ENCODE data around the gene PDIA5.

PDIA5 gene

DNA sequence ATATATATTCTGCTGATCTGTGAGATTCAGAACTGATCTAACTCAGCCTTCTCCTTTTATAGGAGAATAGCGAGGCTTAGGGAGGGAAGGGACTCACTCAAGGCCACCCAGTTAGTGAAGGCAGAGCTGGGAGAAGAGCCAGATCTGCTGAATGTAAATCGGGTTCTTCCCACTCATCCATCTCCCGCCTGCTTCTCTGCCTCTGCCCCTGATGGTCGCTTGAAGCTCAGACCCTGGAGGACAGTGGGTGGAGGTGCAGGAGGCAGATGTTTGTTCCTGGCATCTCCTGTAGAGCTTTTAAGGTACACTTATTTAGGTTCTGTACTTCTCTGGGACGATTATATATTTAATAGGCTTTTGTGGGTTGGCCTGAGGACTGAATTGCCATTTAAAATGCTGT lies 4.3 kb downstream of the PDIA5 start:
- no peaks in the 10 kb centered on the region for H3K27me3 ChIP-seq (ENCODE audit: insufficient read depth, poor library complexity, severe bottlenecking)
- H3K27ac ChIP-seq (replicated peaks) = no peak overlapping the region; the same call in 1 of the 2 replicates
- peak in 1 of 2 experiments; percentile 35 for DNase-seq (ENCODE audit: low read depth in 1 of 2, low spot score in 1 of 2)
- TF ChIP-seq, protein P1, sequence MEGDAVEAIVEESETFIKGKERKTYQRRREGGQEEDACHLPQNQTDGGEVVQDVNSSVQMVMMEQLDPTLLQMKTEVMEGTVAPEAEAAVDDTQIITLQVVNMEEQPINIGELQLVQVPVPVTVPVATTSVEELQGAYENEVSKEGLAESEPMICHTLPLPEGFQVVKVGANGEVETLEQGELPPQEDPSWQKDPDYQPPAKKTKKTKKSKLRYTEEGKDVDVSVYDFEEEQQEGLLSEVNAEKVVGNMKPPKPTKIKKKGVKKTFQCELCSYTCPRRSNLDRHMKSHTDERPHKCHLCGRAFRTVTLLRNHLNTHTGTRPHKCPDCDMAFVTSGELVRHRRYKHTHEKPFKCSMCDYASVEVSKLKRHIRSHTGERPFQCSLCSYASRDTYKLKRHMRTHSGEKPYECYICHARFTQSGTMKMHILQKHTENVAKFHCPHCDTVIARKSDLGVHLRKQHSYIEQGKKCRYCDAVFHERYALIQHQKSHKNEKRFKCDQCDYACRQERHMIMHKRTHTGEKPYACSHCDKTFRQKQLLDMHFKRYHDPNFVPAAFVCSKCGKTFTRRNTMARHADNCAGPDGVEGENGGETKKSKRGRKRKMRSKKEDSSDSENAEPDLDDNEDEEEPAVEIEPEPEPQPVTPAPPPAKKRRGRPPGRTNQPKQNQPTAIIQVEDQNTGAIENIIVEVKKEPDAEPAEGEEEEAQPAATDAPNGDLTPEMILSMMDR (IDR thresholded peaks at IDR 0.05; ENCODE audit: insufficient read depth, low read length) = no peak
- no peak for TF ChIP-seq GABPA (IDR thresholded peaks at IDR 0.05; ENCODE audit: low read depth)
- no peak for TF ChIP-seq POLR2AphosphoS5 (IDR thresholded peaks at IDR 0.05; ENCODE audit: low read depth)
- TF ChIP-seq, protein P2, sequence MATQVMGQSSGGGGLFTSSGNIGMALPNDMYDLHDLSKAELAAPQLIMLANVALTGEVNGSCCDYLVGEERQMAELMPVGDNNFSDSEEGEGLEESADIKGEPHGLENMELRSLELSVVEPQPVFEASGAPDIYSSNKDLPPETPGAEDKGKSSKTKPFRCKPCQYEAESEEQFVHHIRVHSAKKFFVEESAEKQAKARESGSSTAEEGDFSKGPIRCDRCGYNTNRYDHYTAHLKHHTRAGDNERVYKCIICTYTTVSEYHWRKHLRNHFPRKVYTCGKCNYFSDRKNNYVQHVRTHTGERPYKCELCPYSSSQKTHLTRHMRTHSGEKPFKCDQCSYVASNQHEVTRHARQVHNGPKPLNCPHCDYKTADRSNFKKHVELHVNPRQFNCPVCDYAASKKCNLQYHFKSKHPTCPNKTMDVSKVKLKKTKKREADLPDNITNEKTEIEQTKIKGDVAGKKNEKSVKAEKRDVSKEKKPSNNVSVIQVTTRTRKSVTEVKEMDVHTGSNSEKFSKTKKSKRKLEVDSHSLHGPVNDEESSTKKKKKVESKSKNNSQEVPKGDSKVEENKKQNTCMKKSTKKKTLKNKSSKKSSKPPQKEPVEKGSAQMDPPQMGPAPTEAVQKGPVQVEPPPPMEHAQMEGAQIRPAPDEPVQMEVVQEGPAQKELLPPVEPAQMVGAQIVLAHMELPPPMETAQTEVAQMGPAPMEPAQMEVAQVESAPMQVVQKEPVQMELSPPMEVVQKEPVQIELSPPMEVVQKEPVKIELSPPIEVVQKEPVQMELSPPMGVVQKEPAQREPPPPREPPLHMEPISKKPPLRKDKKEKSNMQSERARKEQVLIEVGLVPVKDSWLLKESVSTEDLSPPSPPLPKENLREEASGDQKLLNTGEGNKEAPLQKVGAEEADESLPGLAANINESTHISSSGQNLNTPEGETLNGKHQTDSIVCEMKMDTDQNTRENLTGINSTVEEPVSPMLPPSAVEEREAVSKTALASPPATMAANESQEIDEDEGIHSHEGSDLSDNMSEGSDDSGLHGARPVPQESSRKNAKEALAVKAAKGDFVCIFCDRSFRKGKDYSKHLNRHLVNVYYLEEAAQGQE (IDR thresholded peaks at IDR 0.05; ENCODE audit: insufficient replicate concordance, low read depth) = no peak
- no peak for TF ChIP-seq SPI1 (IDR thresholded peaks at IDR 0.05; ENCODE audit: borderline replicate concordance, low read depth)
- H3K4me3 ChIP-seq (replicated peaks; ENCODE audit: insufficient read depth, low read length) = no peak overlapping the region

DNA sequence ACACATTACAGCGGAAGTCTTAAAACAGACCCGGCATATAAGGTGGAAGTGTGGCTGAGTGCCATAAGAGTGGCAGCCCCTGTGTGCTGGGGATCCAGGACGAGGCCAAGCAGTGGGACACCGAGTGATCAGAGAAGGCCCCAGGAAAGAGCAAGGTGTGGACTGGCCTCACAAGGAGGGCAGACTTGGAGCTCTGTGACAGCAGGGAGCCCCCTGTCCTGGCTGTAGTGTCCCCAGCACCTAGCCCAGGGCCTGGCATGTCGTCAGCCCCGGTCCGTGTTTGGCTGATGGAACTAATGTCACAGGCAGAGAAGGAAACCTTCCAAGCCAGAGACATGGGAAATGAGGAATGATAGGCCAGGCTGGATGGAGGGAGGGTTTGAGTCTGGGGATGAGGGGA lies 4.8 kb downstream of the PDIA5 start:
- TF ChIP-seq SPI1 (IDR thresholded peaks at IDR 0.05; ENCODE audit: borderline replicate concordance, low read depth) (no peak), GABPA (IDR thresholded peaks at IDR 0.05; ENCODE audit: low read depth) (no peak), POLR2AphosphoS5 (IDR thresholded peaks at IDR 0.05; ENCODE audit: low read depth) (no peak)
- TF ChIP-seq, protein P1 (IDR thresholded peaks at IDR 0.05; ENCODE audit: insufficient read depth, low read length) = no peak
- TF ChIP-seq, protein P2 (IDR thresholded peaks at IDR 0.05; ENCODE audit: insufficient replicate concordance, low read depth) = no peak
- Histone ChIP-seq H3K4me3 (replicated peaks; ENCODE audit: insufficient read depth, low read length) (no peak overlapping the region), H3K27ac (replicated peaks) (peak overlapping the region; percentile 32), H3K27me3 (ENCODE audit: insufficient read depth, poor library complexity, severe bottlenecking) (no peaks in the 10 kb centered on the region)
- no peak for DNase-seq (ENCODE audit: low read depth in 1 of 2, low spot score in 1 of 2)

DNA sequence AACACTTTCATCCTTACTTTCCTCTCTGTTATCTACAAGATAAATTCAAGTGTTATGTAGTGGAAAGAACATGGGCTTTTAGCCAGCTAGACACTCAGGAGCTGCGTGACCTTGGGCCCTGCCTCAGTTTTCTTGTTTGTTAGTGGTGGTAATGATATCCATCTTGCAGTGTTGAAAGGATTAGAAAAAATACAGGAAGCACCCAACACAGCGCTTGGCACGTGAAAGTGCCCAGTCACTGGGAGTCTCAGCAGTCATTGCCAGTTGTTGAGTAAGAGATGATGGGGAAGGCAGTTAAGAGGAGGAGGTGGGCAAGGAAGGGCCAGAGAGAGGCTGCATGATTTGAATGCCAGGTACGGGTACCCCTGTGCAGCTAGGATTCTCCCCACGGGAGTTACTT lies 5.3 kb downstream of the PDIA5 start:
- Histone ChIP-seq H3K4me3 (replicated peaks; ENCODE audit: insufficient read depth, low read length) (no peak overlapping the region), H3K27me3 (ENCODE audit: insufficient read depth, poor library complexity, severe bottlenecking) (no peaks in the 10 kb centered on the region), H3K27ac (replicated peaks) (peak overlapping the region; percentile 22; the same call in 1 of the 2 replicates)
- DNase-seq (ENCODE audit: low read depth in 1 of 2, low spot score in 1 of 2) = peak; percentile 41 to 80
- TF ChIP-seq, protein P1 (IDR thresholded peaks at IDR 0.05; ENCODE audit: insufficient read depth, low read length) = no peak
- TF ChIP-seq POLR2AphosphoS5 (IDR thresholded peaks at IDR 0.05; ENCODE audit: low read depth) (0 out of 2 replicates have a peak, but pooled peaks have one; percentile 32), GABPA (IDR thresholded peaks at IDR 0.05; ENCODE audit: low read depth) (no peak)

DNA sequence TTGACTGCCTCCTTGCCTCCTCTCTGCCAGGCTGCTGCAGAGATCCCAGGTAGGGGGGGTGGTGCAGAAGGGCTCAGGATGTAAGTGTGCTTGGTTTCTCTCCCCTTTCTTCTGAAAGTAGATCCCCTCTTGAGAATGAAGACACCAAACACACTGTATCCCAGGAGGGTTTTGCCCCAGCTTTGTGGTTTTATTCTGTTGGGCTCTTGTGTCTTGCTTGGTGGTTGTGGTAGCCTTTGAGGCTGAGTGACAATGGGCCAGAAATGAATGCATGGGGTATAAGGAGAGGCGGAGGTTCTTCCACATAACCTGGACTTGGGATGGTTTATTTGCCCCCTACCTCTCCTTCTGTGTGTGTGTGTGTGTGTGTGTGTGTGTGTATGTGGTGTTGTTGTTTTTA lies 5.7 kb downstream of the PDIA5 start:
- Histone ChIP-seq H3K27me3 (ENCODE audit: insufficient read depth, poor library complexity, severe bottlenecking) (no peaks in the 10 kb centered on the region), H3K27ac (replicated peaks) (peak overlapping the region; percentile 22; the same call in 1 of the 2 replicates), H3K4me3 (replicated peaks; ENCODE audit: insufficient read depth, low read length) (no peak overlapping the region)
- TF ChIP-seq SPI1 (IDR thresholded peaks at IDR 0.05; ENCODE audit: borderline replicate concordance, low read depth) = no peak
- no peak for TF ChIP-seq POLR2AphosphoS5 (IDR thresholded peaks at IDR 0.05; ENCODE audit: low read depth)
- TF ChIP-seq, protein P2 (IDR thresholded peaks at IDR 0.05; ENCODE audit: insufficient replicate concordance, low read depth) = no peak
- TF ChIP-seq GABPA (IDR thresholded peaks at IDR 0.05; ENCODE audit: low read depth) = no peak
- TF ChIP-seq, protein P1 (IDR thresholded peaks at IDR 0.05; ENCODE audit: insufficient read depth, low read length) = no peak
- no peak for DNase-seq (ENCODE audit: low read depth in 1 of 2, low spot score in 1 of 2)
